Thyroid gland (tissue), 4 donors: ENCODE measurements around the gene ZBTB4.

Experiments
- CTCF ChIP-seq, 6 experiments: fragments of 200-600 bp in 3 of 6; fragments of 450-650 bp in 3 of 6; sonication (generic) in 3 of 6; IDR thresholded peaks; one replicate each; pipeline ENCODE4 v1.5.1; 2016 to 2019; ENCODE audit warnings: antibody characterized with exemption in 6 of 6, mild to moderate bottlenecking in 2 of 6, inconsistent platforms in 1 of 6, moderate library complexity in 1 of 6
- POLR2A ChIP-seq, 2 donors: fragments of 450-650 bp; IDR thresholded peaks; one replicate each; pipeline ENCODE4 v1.6.1; 2017; ENCODE audit warnings: antibody characterized with exemption in 2 of 2, mild to moderate bottlenecking in 2 of 2, moderate library complexity in 1 of 2

GRCh38 chr17:7496470-7497183 lies 17.2 kb upstream of the ZBTB4 start:
- TF ChIP-seq CTCF (IDR thresholded peaks at IDR 0.05) (no peak), POLR2A (IDR thresholded peaks at IDR 0.05) (no peak)
